MM.1S (cell line): Measurements from ENCODE around the gene TAS2R14.

Experiments used
- DNase-seq: peaks from one replicate; pipeline ENCODE4 v3.0.0-alpha.2; 2015
- H2AFZ ChIP-seq: fragments of 300-600 bp; sonication (generic); 2 replicates; pipeline ENCODE4 v1.6.0; 2016; ENCODE audit warnings: antibody characterized with exemption, low read length
- H3F3A ChIP-seq: fragments of 300-600 bp; sonication (generic); 2 replicates; pipeline ENCODE4 v1.6.1; 2016; ENCODE audit warnings: mild to moderate bottlenecking, antibody characterized with exemption, low read length, moderate library complexity, mixed read lengths; ENCODE audit not compliant: insufficient read depth
- H3K27ac ChIP-seq: fragments of 300-600 bp; sonication (generic); 2 replicates; pipeline ENCODE4 v1.5.1; 2016; ENCODE audit warnings: mild to moderate bottlenecking, low read length
- H3K27me3 ChIP-seq: fragments of 300-600 bp; sonication (generic); replicated peaks from 2 replicates; pipeline ENCODE4 v1.6.0; 2016; ENCODE audit warnings: low read length; ENCODE audit not compliant: insufficient read depth
- H3K36me3 ChIP-seq: fragments of 300-600 bp; sonication (generic); replicated peaks from 2 replicates; pipeline ENCODE4 v1.6.1; 2016; ENCODE audit warnings: mild to moderate bottlenecking, low read length, mixed read lengths; ENCODE audit not compliant: insufficient read depth
- H3K4me1 ChIP-seq: fragments of 300-600 bp; sonication (generic); 2 replicates; pipeline ENCODE4 v1.6.1; 2016; ENCODE audit warnings: low read length, mixed read lengths
- H3K4me2 ChIP-seq: fragments of 300-600 bp; sonication (generic); 2 replicates; pipeline ENCODE4 v1.6.0; 2016; ENCODE audit warnings: low read depth, low read length
- H3K4me3 ChIP-seq: fragments of 300-600 bp; sonication (generic); 2 replicates; pipeline ENCODE4 v1.5.1; 2016; ENCODE audit warnings: low read length, mixed read lengths
- H3K79me2 ChIP-seq: fragments of 300-600 bp; sonication (generic); 2 replicates; pipeline ENCODE4 v1.6.1; 2016; ENCODE audit warnings: mixed run types, low read length, mixed read lengths
- H3K9ac ChIP-seq: fragments of 300-600 bp; sonication (generic); 2 replicates; pipeline ENCODE4 v1.6.1; 2016; ENCODE audit warnings: low read length, mixed read lengths
- H3K9me2 ChIP-seq: fragments of 300-600 bp; sonication (generic); replicated peaks from 2 replicates; pipeline ENCODE4 v1.6.1; 2016; ENCODE audit warnings: mild to moderate bottlenecking, low read length, mixed read lengths; ENCODE audit not compliant: insufficient read depth
- H3K9me3 ChIP-seq: fragments of 300-600 bp; sonication (generic); replicated peaks from 2 replicates; pipeline ENCODE4 v1.6.1; 2016; ENCODE audit warnings: mild to moderate bottlenecking, low read length, mixed read lengths; ENCODE audit not compliant: insufficient read depth
- H4K20me1 ChIP-seq: fragments of 300-600 bp; sonication (generic); 2 replicates; pipeline ENCODE4 v1.6.1; 2016; ENCODE audit warnings: mild to moderate bottlenecking, low read length, moderate library complexity, mixed read lengths; ENCODE audit not compliant: insufficient read depth
- EZH2 ChIP-seq: fragments of 300-600 bp; sonication (generic); optimal IDR thresholded peaks from 2 replicates; pipeline ENCODE3; 2017; ENCODE audit warnings: low read depth, mild to moderate bottlenecking, antibody characterized with exemption, low read length, mixed read lengths
- EZH2phosphoT487 ChIP-seq: fragments of 300-600 bp; sonication (generic); IDR thresholded peaks from 2 replicates; pipeline ENCODE4 v1.6.1; 2018; ENCODE audit warnings: antibody characterized with exemption, low read length
- TF ChIP-seq, protein P1 (sequence below): fragments of 300-600 bp; sonication (generic); IDR thresholded peaks from 2 replicates; pipeline ENCODE4 v1.5.1; 2016; ENCODE audit warnings: antibody characterized with exemption, low read length, mixed read lengths

Gene TAS2R14, protein sequence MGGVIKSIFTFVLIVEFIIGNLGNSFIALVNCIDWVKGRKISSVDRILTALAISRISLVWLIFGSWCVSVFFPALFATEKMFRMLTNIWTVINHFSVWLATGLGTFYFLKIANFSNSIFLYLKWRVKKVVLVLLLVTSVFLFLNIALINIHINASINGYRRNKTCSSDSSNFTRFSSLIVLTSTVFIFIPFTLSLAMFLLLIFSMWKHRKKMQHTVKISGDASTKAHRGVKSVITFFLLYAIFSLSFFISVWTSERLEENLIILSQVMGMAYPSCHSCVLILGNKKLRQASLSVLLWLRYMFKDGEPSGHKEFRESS

DNA sequence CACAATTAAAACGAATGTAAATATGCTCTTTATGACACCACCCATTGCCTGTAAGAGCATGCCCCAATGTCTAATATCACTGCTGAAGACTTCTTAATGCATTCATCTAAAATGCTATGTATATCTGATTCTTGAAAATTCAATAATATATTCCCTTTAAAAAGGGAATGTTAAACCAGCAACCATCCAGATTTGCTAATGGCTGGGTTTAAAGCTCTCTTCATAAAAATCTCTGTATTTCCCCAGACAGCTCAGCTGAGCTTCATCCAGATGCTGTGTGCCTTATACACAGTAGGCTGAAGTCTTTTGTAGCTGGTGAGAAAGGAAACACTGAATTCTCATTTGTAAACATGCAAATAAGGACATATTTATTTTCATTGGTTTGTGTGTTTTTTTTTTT, at the start of gene TAS2R14:
Gene TAS2R14, minus strand, starts transcription at position 101 of the 400 bp plus-strand sequence. Its CDS starts 56 bp downstream, at position 45.
- no peaks in the 10 kb centered on the region for H3K9me3 ChIP-seq
- H3K9ac ChIP-seq: no peak within 1 kb of the TSS
- H3K27me3 ChIP-seq: no peaks in the 10 kb centered on the region
- no peak for TF ChIP-seq EZH2
- TF ChIP-seq, protein P1, sequence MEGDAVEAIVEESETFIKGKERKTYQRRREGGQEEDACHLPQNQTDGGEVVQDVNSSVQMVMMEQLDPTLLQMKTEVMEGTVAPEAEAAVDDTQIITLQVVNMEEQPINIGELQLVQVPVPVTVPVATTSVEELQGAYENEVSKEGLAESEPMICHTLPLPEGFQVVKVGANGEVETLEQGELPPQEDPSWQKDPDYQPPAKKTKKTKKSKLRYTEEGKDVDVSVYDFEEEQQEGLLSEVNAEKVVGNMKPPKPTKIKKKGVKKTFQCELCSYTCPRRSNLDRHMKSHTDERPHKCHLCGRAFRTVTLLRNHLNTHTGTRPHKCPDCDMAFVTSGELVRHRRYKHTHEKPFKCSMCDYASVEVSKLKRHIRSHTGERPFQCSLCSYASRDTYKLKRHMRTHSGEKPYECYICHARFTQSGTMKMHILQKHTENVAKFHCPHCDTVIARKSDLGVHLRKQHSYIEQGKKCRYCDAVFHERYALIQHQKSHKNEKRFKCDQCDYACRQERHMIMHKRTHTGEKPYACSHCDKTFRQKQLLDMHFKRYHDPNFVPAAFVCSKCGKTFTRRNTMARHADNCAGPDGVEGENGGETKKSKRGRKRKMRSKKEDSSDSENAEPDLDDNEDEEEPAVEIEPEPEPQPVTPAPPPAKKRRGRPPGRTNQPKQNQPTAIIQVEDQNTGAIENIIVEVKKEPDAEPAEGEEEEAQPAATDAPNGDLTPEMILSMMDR: no peak
- no peak for TF ChIP-seq EZH2phosphoT487
- no peak within 1 kb of the TSS for H3K27ac ChIP-seq
- H3K4me3 ChIP-seq: no peak within 1 kb of the TSS
- no peak within 1 kb of the TSS for H2AFZ ChIP-seq
- H3K4me2 ChIP-seq: no peak within 1 kb of the TSS
- no peaks in the 10 kb centered on the region for H3K79me2 ChIP-seq
- H3K9me2 ChIP-seq: no peaks in the 10 kb centered on the region
- no peak for DNase-seq
- H3K4me1 ChIP-seq: peaks cover 7% of the 10 kb centered on the region; the same call in 1 of the 2 replicates
- no peaks in the 10 kb centered on the region for H3K36me3 ChIP-seq
- no peaks in the 10 kb centered on the region for H4K20me1 ChIP-seq
- no peaks in the 10 kb centered on the region for H3F3A ChIP-seq

DNA sequence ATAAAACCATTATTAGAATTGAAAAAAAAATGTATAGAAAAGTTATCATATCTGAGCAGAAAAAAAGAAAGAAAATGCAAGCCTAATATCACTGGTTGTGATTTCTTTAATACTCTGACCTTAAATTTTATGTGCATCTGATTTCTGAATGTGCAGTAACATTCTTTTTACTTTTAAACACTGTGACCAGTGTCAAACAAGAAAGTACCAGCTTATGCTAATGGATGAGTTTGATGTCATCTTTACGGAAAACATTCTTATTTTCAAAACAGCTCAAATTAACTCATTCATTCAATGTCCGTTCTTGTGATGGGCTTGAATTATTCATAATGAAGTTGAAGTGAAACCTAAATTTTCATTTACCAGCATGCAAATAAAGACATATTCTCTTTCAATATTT, 47.7 kb upstream of the TAS2R14 start, which contains the start of gene TAS2R50:
Gene TAS2R50, minus strand, starts transcription at position 101 of the 400 bp plus-strand sequence. Its CDS starts 52 bp downstream, at position 49.
- Histone ChIP-seq H3K4me1 (no peaks in the 10 kb centered on the region), H2AFZ (no peak within 1 kb of the TSS)

DNA sequence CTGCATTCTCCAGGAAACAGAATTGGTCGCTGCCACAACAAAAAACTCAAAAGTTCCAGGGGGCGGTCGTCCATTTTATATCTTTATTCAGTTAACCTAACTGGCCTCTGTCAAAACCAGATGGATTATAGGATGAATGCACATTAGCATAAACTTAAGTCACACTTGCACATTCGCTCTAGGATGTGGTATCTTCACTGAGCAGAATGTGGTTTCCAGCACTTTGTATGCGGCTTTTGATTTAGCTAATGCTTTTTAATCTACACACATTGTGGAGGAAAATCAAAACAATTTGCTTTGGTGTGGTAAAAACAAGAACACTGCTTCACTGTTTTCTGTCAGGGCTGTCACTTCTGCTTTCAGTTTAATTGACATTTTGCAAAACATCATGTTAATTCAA, 43.2 kb upstream of the TAS2R14 start:
- H4K20me1 ChIP-seq: no peaks in the 10 kb centered on the region
- no peak for DNase-seq
- TF ChIP-seq, protein P1: no peak
- no peak for TF ChIP-seq EZH2phosphoT487
- no peaks in the 10 kb centered on the region for H3F3A ChIP-seq
- H3K9me3 ChIP-seq: no peaks in the 10 kb centered on the region
- H2AFZ ChIP-seq: no peak overlapping the region
- no peak overlapping the region for H3K9ac ChIP-seq
- no peaks in the 10 kb centered on the region for H3K79me2 ChIP-seq
- H3K36me3 ChIP-seq: no peaks in the 10 kb centered on the region
- H3K4me1 ChIP-seq: no peaks in the 10 kb centered on the region
- no peak overlapping the region for H3K27ac ChIP-seq
- no peaks in the 10 kb centered on the region for H3K27me3 ChIP-seq
- no peaks in the 10 kb centered on the region for H3K9me2 ChIP-seq
- no peak overlapping the region for H3K4me2 ChIP-seq
- H3K4me3 ChIP-seq: no peak overlapping the region

More for the DNA sequence above, 47.7 kb upstream of the TAS2R14 start, which contains the start of gene TAS2R50:
- DNase-seq: no peak
- Histone ChIP-seq H3K27ac (no peak within 1 kb of the TSS), H3K4me3 (no peak within 1 kb of the TSS), H3K9me3 (no peaks in the 10 kb centered on the region), H3K36me3 (no peaks in the 10 kb centered on the region), H3K9ac (no peak within 1 kb of the TSS), H3K4me2 (no peak within 1 kb of the TSS), H4K20me1 (no peaks in the 10 kb centered on the region), H3F3A (no peaks in the 10 kb centered on the region), H3K27me3 (no peaks in the 10 kb centered on the region), H3K9me2 (no peaks in the 10 kb centered on the region), H3K79me2 (no peaks in the 10 kb centered on the region)
- TF ChIP-seq EZH2phosphoT487 (no peak), EZH2 (no peak)
- TF ChIP-seq, protein P1: no peak
